ENCODE data around the gene MBOAT1.

DNA sequence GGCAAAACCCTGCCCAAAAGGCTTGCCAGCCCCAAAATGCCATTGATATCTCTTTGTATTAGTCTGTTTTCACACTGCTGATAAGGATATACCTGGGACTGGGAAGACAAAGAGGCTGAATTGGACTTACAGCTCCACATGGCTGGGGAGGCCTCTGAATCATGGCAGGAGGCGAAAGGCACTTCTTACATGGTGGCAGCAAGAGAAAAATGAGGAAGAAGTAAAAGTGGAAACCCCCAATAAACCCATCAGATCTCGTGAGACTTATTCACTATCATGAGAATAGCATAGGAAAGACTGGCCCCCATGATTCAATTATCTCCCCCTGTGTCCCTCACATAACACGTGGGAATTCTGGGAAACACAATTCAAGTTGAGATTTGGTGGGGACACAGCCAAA lies 28.6 kb downstream of the MBOAT1 start:
- TF ChIP-seq CREB1 (IDR thresholded peaks at IDR 0.05; ENCODE audit: low read depth) (no peak), TAF1 (IDR thresholded peaks at IDR 0.05; ENCODE audit: low read depth) (no peak), NFIC (IDR thresholded peaks at IDR 0.05) (no peak), EP300 (IDR thresholded peaks at IDR 0.05; ENCODE audit: borderline replicate concordance) (no peak), ZBTB7A (IDR thresholded peaks at IDR 0.05; ENCODE audit: low read depth) (no peak), CEBPB (IDR thresholded peaks at IDR 0.05) (no peak), TEAD4 (IDR thresholded peaks at IDR 0.05) (no peak)
- TF ChIP-seq, protein P1, sequence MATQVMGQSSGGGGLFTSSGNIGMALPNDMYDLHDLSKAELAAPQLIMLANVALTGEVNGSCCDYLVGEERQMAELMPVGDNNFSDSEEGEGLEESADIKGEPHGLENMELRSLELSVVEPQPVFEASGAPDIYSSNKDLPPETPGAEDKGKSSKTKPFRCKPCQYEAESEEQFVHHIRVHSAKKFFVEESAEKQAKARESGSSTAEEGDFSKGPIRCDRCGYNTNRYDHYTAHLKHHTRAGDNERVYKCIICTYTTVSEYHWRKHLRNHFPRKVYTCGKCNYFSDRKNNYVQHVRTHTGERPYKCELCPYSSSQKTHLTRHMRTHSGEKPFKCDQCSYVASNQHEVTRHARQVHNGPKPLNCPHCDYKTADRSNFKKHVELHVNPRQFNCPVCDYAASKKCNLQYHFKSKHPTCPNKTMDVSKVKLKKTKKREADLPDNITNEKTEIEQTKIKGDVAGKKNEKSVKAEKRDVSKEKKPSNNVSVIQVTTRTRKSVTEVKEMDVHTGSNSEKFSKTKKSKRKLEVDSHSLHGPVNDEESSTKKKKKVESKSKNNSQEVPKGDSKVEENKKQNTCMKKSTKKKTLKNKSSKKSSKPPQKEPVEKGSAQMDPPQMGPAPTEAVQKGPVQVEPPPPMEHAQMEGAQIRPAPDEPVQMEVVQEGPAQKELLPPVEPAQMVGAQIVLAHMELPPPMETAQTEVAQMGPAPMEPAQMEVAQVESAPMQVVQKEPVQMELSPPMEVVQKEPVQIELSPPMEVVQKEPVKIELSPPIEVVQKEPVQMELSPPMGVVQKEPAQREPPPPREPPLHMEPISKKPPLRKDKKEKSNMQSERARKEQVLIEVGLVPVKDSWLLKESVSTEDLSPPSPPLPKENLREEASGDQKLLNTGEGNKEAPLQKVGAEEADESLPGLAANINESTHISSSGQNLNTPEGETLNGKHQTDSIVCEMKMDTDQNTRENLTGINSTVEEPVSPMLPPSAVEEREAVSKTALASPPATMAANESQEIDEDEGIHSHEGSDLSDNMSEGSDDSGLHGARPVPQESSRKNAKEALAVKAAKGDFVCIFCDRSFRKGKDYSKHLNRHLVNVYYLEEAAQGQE (IDR thresholded peaks at IDR 0.05; ENCODE audit: low read depth): no peak
- TF ChIP-seq, protein P2, sequence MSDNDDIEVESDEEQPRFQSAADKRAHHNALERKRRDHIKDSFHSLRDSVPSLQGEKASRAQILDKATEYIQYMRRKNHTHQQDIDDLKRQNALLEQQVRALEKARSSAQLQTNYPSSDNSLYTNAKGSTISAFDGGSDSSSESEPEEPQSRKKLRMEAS (IDR thresholded peaks at IDR 0.05): no peak
